Liver (tissue), 9 donors: ENCODE data around the gene HSD17B7. TPM values are rescaled to one million over a fixed set of nuclear protein-coding genes. Genes with fewer than 3 reads are reported as not detected.

Experiments
- DNase-seq: peaks from one replicate; pipeline ENCODE4 v3.0.0-alpha.2; 2017; ENCODE audit warnings: low spot score
- H3K27ac ChIP-seq, 2 donors: one replicate each; pipeline ENCODE4 v1.7.0; 2013; ENCODE audit warnings: inconsistent platforms in 2 of 2, low read length in 2 of 2, control low read depth in 1 of 2, low read depth in 1 of 2, mild to moderate bottlenecking in 1 of 2
- H3K27me3 ChIP-seq, 4 donors: one replicate each; pipeline versions ENCODE4 v1.6.1 to v1.7.0; 2013; ENCODE audit warnings: low read length in 3 of 4, inconsistent platforms in 1 of 4, mild to moderate bottlenecking in 1 of 4, moderate library complexity in 1 of 4; ENCODE audit not compliant: control insufficient read depth in 4 of 4, insufficient read depth in 4 of 4
- H3K36me3 ChIP-seq, 4 donors: one replicate each; pipeline versions ENCODE4 v1.6.1 to v1.7.0; 2013; ENCODE audit warnings: low read length in 3 of 4, mild to moderate bottlenecking in 3 of 4, low read depth in 1 of 4, moderate library complexity in 1 of 4; ENCODE audit not compliant: control insufficient read depth in 4 of 4, insufficient read depth in 3 of 4
- H3K4me1 ChIP-seq, 4 donors: one replicate each; pipeline versions ENCODE4 v1.6.1 to v1.7.0; 2013; ENCODE audit warnings: low read length in 3 of 4, mild to moderate bottlenecking in 3 of 4, moderate library complexity in 1 of 4; ENCODE audit not compliant: control insufficient read depth in 4 of 4, insufficient read depth in 4 of 4
- H3K4me3 ChIP-seq, 3 donors: one replicate each; pipeline versions ENCODE4 v1.6.1 to v1.7.0; 2013; ENCODE audit warnings: low read length in 3 of 3, control low read depth in 1 of 3, low read depth in 1 of 3, mild to moderate bottlenecking in 1 of 3
- H3K9ac ChIP-seq, 2 donors: one replicate each; pipeline ENCODE4 v1.7.0; 2013; ENCODE audit warnings: low read length in 2 of 2, mild to moderate bottlenecking in 2 of 2, moderate library complexity in 2 of 2, control low read depth in 1 of 2, low read depth in 1 of 2
- H3K9me3 ChIP-seq, 4 donors: one replicate each; pipeline versions ENCODE4 v1.6.1 to v1.7.0; 2013; ENCODE audit warnings: low read length in 3 of 4; ENCODE audit not compliant: control insufficient read depth in 4 of 4
- FOXA1 ChIP-seq: IDR thresholded peaks from 2 replicates; pipeline ENCODE4 v1.6.1; 2016; ENCODE audit warnings: antibody characterized with exemption
- GABPA ChIP-seq, 2 donors: IDR thresholded peaks in 1 of 2; conservative IDR thresholded peaks in 1 of 2; 2 replicates each; pipeline ENCODE4 v1.6.1; 2016; ENCODE audit warnings: antibody characterized with exemption in 2 of 2, mild to moderate bottlenecking in 1 of 2, moderate library complexity in 1 of 2
- HNF4A ChIP-seq, 2 donors: conservative IDR thresholded peaks; 2 replicates each; pipeline ENCODE4 v1.6.1; 2016; ENCODE audit warnings: antibody characterized with exemption in 2 of 2, mild to moderate bottlenecking in 2 of 2
- HNF4G ChIP-seq: IDR thresholded peaks from 2 replicates; pipeline ENCODE4 v1.6.1; 2016; ENCODE audit warnings: antibody characterized with exemption
- JUND ChIP-seq, 2 donors: IDR thresholded peaks; 2 replicates each; pipeline ENCODE4 v1.6.1; 2016; ENCODE audit warnings: antibody characterized with exemption in 2 of 2
- NR2F2 ChIP-seq: IDR thresholded peaks from 2 replicates; pipeline ENCODE4 v1.6.1; 2016; ENCODE audit warnings: antibody characterized with exemption
- RAD21 ChIP-seq, 2 donors: IDR thresholded peaks; 2 replicates each; pipeline ENCODE4 v1.6.1; 2016; ENCODE audit warnings: antibody characterized with exemption in 2 of 2, mild to moderate bottlenecking in 2 of 2
- RXRA ChIP-seq, 2 donors: IDR thresholded peaks; 2 replicates each; pipeline ENCODE4 v1.6.1; 2017 to 2018; ENCODE audit warnings: antibody characterized with exemption in 2 of 2, mild to moderate bottlenecking in 1 of 2
- SP1 ChIP-seq: IDR thresholded peaks from 2 replicates; pipeline ENCODE4 v1.6.1; 2018; ENCODE audit warnings: antibody characterized with exemption, mild to moderate bottlenecking
- TAF1 ChIP-seq: conservative IDR thresholded peaks from 2 replicates; pipeline ENCODE4 v1.6.1; 2016; ENCODE audit warnings: antibody characterized with exemption, mild to moderate bottlenecking
- YY1 ChIP-seq: IDR thresholded peaks from 2 replicates; pipeline ENCODE4 v1.6.1; 2016; ENCODE audit warnings: antibody characterized with exemption, mild to moderate bottlenecking
- polyA plus RNA-seq, 2 donors: library from polyadenylated mRNA; stranded (reverse) in 1 of 2; unstranded in 1 of 2; fragments of 200-250 nt in 1 of 2; fragments of >200 nt in 1 of 2; fragmentation: Nextera tagmentation in 1 of 2; extraction: Ambion mirVana in 1 of 2; gene quantifications; one replicate each; pipeline versions ENCODE4 v1.2.1 to v1.2.3, GENCODE V29; 2013 to 2015
- total RNA-seq, 2 donors: library from RNA; depleted of rRNA; stranded (reverse); fragments of >200 nt; gene quantifications; one replicate each; pipeline ENCODE4 v1.2.3, GENCODE V29; 2014
- TF ChIP-seq, protein P1 (sequence below): IDR thresholded peaks from 2 replicates; pipeline ENCODE4 v1.6.1; 2016; ENCODE audit warnings: antibody characterized with exemption
- TF ChIP-seq, protein P2 (sequence below): fragments of 150-350 bp; IDR thresholded peaks from 2 replicates; pipeline ENCODE4 v1.5.1; 2017; ENCODE audit warnings: improper control_type of control experiment, low read depth, low read length; ENCODE audit not compliant: missing input control
- TF ChIP-seq, protein P3 (sequence below): IDR thresholded peaks from 2 replicates; pipeline ENCODE4 v1.6.1; 2016; ENCODE audit warnings: antibody characterized with exemption, mild to moderate bottlenecking
- TF ChIP-seq, protein P4 (sequence below): IDR thresholded peaks from 2 replicates; pipeline ENCODE4 v1.6.1; 2016; ENCODE audit warnings: antibody characterized with exemption
- donor health status: healthy.
- donor health status: healthy.
- donor health status: healthy.
- donor health status: healthy.
- donor health status: healthy.

The HSD17B7 gene
- total and polyA plus RNA-seq, 4 donors: 22.9 to 115 (median 43.5) TPM

DNA sequence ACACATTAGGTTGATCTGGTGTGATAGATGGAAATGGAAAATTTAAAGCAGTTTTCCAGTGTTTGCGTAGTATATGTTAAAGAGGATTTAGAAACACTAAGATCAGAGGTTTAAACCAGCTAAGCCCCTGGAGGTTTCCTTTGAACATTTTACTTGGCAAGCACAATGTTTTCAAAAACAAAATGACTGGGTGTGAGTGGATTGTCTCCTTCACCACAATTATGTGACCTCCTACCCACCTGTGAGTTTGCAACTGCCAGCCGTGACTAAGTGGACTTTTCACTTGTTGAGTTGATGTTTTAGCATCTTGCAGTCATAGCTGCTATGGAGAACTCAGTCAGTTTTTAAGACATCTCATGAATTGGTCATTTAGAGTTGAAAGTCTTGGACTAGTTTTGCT is 65.8 kb downstream of the HSD17B7 start (continued):
- TF ChIP-seq, protein P1, sequence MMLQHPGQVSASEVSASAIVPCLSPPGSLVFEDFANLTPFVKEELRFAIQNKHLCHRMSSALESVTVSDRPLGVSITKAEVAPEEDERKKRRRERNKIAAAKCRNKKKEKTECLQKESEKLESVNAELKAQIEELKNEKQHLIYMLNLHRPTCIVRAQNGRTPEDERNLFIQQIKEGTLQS: no peak
- TF ChIP-seq JUND (IDR thresholded peaks at IDR 0.05): no peak
- TF ChIP-seq GABPA (IDR thresholded peaks at IDR 0.05 in 1 of 2, conservative IDR thresholded peaks at IDR 0.05 in 1 of 2): no peak
- no peak for TF ChIP-seq SP1
- TF ChIP-seq RXRA (IDR thresholded peaks at IDR 0.05): no peak
- no peak for TF ChIP-seq RAD21 (IDR thresholded peaks at IDR 0.05)
- TF ChIP-seq HNF4A (conservative IDR thresholded peaks at IDR 0.05): no peak
- TF ChIP-seq, protein P2, sequence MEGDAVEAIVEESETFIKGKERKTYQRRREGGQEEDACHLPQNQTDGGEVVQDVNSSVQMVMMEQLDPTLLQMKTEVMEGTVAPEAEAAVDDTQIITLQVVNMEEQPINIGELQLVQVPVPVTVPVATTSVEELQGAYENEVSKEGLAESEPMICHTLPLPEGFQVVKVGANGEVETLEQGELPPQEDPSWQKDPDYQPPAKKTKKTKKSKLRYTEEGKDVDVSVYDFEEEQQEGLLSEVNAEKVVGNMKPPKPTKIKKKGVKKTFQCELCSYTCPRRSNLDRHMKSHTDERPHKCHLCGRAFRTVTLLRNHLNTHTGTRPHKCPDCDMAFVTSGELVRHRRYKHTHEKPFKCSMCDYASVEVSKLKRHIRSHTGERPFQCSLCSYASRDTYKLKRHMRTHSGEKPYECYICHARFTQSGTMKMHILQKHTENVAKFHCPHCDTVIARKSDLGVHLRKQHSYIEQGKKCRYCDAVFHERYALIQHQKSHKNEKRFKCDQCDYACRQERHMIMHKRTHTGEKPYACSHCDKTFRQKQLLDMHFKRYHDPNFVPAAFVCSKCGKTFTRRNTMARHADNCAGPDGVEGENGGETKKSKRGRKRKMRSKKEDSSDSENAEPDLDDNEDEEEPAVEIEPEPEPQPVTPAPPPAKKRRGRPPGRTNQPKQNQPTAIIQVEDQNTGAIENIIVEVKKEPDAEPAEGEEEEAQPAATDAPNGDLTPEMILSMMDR: no peak

DNA sequence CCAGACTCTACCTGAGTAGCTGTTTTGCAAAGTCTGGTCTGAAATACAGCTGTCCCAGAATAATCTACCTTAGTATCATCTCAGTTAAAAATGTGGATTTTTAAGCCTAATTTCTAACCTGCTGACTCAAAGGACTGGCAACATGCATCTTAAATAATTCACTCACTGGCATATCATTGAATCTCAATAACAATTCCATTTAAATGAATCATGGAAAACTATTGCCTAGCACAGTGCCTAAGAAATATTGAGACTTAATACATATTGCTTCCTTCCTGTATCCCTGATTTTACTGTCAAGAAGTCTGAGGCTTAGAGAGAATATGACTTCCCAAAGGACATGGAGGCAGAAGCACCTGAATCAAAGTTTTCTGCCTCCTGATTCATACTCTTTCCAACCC is 67.3 kb downstream of the HSD17B7 start:
- H3K4me1 ChIP-seq: no peaks in the 10 kb centered on the region
- no peak for DNase-seq
- no peak overlapping the region for H3K9ac ChIP-seq
- no peak for TF ChIP-seq RXRA (IDR thresholded peaks at IDR 0.05)
- no peak for TF ChIP-seq TAF1
- no peak for TF ChIP-seq HNF4G
- TF ChIP-seq NR2F2: no peak
- TF ChIP-seq, protein P3, sequence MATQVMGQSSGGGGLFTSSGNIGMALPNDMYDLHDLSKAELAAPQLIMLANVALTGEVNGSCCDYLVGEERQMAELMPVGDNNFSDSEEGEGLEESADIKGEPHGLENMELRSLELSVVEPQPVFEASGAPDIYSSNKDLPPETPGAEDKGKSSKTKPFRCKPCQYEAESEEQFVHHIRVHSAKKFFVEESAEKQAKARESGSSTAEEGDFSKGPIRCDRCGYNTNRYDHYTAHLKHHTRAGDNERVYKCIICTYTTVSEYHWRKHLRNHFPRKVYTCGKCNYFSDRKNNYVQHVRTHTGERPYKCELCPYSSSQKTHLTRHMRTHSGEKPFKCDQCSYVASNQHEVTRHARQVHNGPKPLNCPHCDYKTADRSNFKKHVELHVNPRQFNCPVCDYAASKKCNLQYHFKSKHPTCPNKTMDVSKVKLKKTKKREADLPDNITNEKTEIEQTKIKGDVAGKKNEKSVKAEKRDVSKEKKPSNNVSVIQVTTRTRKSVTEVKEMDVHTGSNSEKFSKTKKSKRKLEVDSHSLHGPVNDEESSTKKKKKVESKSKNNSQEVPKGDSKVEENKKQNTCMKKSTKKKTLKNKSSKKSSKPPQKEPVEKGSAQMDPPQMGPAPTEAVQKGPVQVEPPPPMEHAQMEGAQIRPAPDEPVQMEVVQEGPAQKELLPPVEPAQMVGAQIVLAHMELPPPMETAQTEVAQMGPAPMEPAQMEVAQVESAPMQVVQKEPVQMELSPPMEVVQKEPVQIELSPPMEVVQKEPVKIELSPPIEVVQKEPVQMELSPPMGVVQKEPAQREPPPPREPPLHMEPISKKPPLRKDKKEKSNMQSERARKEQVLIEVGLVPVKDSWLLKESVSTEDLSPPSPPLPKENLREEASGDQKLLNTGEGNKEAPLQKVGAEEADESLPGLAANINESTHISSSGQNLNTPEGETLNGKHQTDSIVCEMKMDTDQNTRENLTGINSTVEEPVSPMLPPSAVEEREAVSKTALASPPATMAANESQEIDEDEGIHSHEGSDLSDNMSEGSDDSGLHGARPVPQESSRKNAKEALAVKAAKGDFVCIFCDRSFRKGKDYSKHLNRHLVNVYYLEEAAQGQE: no peak
- no peak for TF ChIP-seq FOXA1
- no peak for TF ChIP-seq HNF4A (conservative IDR thresholded peaks at IDR 0.05)
- TF ChIP-seq, protein P4, sequence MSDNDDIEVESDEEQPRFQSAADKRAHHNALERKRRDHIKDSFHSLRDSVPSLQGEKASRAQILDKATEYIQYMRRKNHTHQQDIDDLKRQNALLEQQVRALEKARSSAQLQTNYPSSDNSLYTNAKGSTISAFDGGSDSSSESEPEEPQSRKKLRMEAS: no peak
- no peak for TF ChIP-seq RAD21 (IDR thresholded peaks at IDR 0.05)
- no peak for TF ChIP-seq SP1
- TF ChIP-seq, protein P2: no peak
- TF ChIP-seq YY1: no peak
- TF ChIP-seq, protein P1: no peak
- H3K36me3 ChIP-seq: no peaks in the 10 kb centered on the region
- H3K9me3 ChIP-seq: no peaks in the 10 kb centered on the region
- H3K27me3 ChIP-seq: no peaks in the 10 kb centered on the region
- H3K27ac ChIP-seq: no peak overlapping the region
- no peak overlapping the region for H3K4me3 ChIP-seq
